IPS-NIHi7 (cell line): ENCODE measurements around the gene FCRL6.

ENCODE experiments used
- DNase-seq: peaks from one replicate; pipeline ENCODE4 v3.0.0; 2012; ENCODE audit warnings: mixed read lengths; ENCODE audit errors: extremely low spot score

FCRL6 gene

DNA sequence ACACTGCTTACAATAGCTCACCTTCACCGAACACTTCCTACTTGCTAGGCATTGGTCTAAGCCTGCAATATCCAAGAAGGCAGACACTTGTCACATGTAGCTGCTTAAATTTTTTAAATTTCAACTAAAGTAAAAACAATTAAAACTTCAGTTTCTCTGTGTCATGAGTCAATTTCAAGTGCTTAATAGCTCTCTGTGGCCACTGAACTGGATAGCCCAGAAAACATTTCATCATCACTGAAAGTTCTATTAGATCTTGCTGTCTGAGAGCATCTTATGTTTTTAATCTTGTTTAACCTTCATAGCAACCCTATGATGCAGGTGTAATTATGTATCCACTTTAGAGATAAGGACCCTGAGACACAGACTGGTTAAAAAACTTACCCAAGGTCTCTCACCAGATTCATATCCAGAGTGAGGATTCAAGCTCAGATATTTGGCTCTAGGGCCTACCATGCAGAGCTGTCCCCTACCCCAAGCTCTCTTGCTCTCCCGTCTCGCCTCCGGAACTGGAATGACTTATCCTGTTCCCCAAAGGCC lies 2.6 kb upstream of the FCRL6 start:
- DNase-seq: no peak

GRCh38 chr1:159800177-159800930 lies 1.8 kb upstream of the FCRL6 start:
- no peak for DNase-seq

DNA sequence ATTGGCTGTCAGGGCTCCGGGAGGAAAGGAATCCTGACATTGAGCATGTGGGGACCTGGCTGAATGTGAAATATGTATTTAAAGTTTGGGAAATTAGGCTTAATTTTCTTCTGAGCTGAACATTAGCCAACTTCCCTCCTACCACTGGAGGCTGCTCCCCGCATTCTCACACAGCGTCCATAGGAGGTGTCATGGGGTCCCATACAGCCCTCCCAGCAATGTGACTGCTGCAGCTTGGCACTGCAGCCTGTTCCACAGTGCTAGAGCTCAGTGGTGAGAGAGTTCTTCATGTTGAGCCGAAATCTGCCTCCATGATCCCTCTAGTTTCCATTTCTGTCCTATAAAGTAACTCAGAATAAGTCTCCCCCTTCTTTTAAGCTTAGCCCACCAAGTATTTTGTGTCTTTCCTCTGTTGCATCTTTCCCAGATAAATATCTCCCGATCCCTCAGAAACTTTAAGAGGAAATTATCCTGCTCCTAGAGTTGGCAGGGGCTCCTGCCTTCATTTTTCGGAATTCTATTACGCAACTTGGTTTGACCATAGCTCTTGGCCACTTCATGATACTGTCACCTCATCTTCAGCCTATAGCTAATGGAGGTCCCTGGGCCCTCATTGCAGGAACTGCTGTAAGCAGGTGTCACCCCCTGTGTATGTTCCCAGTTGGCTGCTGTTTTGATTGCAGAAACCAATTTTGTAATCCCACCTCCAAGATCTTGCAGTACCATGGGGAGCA lies 2.0 kb downstream of the FCRL6 start:
- peak; percentile 44 for DNase-seq

GRCh38 chr1:159804924-159805323 lies 2.8 kb downstream of the FCRL6 start:
- DNase-seq: no peak

DNA sequence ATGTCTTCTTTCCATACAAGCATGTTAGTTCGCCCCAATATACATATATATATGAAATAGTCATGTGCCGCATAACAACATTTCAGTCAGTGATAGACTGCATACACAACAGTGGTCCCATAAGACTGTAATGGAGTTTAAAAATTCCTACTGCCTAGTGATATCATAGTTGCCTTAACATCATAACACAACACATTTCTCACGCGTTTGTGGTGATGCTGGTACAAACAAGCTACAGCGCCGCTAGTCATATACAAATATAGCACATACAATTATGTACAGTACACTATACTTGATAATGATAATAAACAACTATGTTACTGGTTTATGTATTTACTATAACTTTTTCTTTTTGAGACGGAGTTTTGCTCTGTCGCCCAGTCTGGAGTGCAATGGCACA lies 13.8 kb downstream of the FCRL6 start:
- no peak for DNase-seq

DNA sequence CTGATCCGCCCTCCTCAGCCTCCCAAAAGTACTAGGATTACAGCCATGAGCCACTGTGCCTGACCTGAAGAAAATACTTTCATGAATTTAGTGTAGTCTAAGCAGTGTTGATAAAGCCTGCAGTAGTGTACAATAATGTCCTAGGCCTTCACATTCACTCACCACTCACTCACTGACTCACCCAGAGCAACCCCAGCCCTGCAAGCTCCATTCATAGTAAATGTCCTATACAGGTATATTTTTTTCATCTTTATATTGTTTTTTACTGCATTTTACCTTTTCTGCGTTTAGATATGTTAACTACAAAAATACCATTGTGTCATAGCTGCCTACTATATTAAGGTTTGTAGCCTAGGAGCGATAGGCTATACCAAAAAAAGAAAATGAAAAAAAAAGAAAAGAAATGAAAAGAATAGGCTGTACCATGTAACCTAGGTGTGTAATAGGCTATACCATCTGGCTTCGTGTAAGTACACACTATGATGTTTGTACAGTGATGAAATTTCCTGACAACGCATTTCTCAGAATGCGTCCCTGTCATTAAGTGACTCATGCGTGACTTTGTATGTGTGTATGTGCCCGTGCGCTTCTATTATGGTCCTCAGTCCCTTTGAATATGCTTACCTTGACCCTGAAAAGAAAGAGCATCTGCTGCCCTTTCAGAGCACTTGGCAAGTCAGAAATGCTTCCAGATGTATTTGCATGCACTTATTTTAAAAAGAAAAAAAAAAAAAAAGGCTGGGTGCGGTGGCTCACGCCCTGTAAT lies 15.3 kb downstream of the FCRL6 start:
- DNase-seq: no peak

- peak; percentile 44 for DNase-seq
Measured at GRCh38 chr1:159821171-159821867, 19.2 kb downstream of the FCRL6 start.

GRCh38 chr1:159823406-159823805 lies 21.2 kb downstream of the FCRL6 start:
- peak; percentile 36 for DNase-seq

- no peak for DNase-seq
Measured at GRCh38 chr1:159825564-159825963, 23.4 kb downstream of the FCRL6 start.

DNA sequence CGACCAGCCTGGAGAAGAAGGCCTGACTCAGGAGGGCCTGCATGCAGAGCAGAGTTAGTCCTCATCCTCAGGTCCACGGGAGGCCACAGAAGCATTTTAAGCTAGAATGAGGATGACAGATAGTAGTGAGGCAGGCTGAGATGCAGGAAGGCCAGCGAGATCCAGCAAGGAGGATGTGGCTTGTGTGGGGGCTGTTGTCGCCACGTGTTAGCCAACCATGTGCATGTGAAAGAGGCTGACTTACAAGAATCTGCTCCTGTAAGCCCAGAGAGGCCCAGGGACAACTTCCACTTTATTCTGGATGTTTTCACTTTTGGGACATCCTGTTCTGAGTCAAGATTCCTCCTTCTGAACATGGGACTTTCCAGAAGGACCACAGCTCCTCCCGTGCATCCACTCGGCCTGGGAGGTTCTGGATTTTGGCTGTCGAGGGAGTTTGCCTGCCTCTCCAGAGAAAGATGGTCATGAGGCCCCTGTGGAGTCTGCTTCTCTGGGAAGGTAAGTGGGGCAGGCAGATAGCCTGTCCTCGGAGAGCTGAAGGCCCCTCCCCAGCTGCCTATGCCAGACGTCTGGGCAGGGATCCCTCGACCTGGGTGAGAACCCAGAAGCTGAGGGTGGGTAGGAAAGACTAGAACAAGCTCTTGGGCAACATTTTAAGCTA lies 24.4 kb downstream of the FCRL6 start, which contains the start of gene SLAMF8:
SLAMF8 (plus strand) TSS at position 433 of the 661 bp plus-strand sequence; CDS start at position 459, 26 bp downstream.
- DNase-seq: no peak

DNA sequence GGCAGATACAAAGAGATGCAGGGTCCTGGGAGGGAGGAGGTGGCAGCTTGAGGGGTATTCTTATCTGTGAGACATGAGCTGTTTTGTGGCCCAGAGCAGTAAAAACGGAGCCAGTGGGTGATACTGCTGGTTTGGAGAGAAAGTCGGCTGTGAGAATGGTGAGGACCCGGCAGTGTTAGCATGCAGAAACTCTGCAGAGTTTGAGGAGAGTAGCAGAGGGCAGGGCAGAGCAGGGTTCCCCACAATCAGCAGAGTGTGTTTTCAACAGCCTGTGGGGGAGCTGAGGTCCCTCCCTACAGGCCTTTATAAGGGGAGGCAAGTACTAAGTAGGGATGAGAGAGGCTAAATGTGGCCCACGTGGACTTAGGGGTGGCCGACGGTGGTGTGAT lies 24.9 kb downstream of the FCRL6 start:
- DNase-seq: no peak

- no peak for DNase-seq
Measured at GRCh38 chr1:159827549-159827948, 25.4 kb downstream of the FCRL6 start.

DNA sequence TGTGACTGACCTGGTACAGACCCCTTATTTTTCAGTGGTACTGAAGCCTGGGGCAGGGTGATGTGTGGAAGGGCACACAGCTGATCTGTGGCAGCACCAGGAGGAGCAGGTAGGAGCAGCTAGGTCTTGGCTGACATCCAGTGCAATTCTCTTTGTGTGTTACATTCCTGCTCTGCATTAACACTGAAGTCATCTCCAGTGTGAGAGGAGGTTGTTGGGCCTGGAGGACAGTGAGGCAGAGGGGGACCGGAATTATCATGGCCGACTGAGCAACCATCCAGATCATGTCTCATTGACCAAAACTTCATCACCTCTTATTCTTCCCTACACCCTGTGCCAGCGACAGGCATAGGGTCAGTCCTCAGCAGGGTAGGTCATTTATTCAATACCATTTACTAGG lies 26.0 kb downstream of the FCRL6 start:
- no peak for DNase-seq

DNA sequence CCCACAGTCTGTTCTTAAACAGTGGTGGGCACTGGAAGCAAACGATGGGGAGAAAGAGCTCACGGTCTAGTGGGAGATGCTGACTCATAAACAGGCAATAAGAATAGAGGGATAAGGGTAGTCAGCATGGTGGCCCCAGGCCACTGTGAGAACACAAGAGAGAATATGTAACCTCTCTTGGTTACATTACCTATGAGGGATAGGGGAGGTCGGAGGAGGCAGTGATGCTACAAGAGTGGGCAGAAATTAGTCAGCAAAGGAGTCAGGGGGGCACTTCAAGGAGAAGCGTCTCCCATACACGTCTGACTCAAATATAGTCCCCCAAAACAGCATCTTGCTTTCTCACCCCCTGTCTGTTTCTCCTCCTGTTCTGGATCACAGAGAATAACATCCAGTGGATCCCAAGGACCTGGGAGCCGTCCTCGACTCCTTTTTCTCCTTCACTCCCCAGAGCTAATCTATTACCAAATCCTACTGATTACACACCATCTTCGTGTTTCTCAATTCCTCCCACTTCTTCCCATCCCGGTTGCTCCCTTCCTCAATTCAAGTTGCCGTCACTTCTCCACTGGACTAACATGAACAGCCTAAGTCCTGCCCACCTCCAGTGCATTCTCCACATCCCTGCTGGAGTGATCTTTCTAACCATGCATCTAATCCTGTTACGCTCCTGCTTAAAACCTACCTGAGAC lies 26.6 kb downstream of the FCRL6 start:
- no peak for DNase-seq

DNA sequence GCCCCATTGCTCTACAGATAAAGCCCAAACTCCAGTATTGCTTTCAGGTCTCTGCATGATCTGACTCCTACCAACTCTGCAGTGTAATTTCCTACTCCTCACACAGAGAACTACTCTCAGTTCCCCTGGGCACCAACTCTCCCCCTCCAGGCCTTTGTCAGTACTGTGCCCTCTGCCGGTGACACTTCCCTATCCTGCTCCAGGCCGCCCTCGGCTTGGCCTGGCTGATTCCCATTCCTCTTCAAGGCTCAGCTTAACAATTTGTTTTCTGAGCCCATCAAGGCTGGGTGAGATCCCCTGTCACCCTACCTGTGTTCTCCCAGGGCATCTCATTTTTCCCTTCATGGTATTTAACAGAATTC lies 27.1 kb downstream of the FCRL6 start:
- peak; percentile 82 for DNase-seq

- DNase-seq: no peak
Measured at GRCh38 chr1:159829822-159830465, 27.8 kb downstream of the FCRL6 start.

GRCh38 chr1:159830722-159831121 lies 28.6 kb downstream of the FCRL6 start:
- DNase-seq: no peak

- peak; percentile 29 for DNase-seq
Measured at GRCh38 chr1:159831412-159832141, 29.4 kb downstream of the FCRL6 start.

DNA sequence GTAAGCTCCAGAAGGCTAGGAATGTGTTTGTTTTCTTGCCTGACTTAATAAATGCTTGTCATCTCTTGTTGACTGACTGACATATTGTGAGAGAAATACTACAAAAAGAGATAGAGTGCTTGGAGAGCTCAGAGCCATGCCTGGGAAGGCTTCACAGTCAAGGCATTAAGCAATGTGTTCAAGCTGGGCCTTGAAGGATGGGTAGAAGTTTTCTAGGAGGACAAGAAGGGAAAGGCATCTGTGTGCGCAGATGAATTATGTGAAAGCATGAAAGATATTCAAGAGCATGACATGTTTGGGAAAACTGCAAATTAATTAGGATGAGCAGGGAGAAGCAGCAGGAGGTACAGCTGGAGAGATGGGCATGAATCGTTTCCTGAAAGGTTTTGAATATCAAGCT lies 30.1 kb downstream of the FCRL6 start:
- no peak for DNase-seq
